Karpas-422 (cell line): ENCODE measurements around the gene DOCK2. TPM values are rescaled to one million over a fixed set of nuclear protein-coding genes. Genes with fewer than 3 reads are reported as not detected.
"Not testable (repeated sequence)": the region's sequence is repeated elsewhere in the genome, so short reads cannot be mapped to it uniquely, and the experiment has no call there.

Source experiments
- DNase-seq: peaks from one replicate; pipeline ENCODE4 v3.0.0-alpha.2; 2015
- H2AFZ ChIP-seq: fragments of 200-600 bp; sonication (generic); 2 replicates; pipeline ENCODE4 v1.6.1; 2014; ENCODE audit warnings: antibody characterized with exemption, low read length, mixed read lengths
- H3K27ac ChIP-seq: fragments of 200-600 bp; sonication (generic); 2 replicates; pipeline ENCODE4 v1.5.1; 2014; ENCODE audit warnings: mild to moderate bottlenecking, low read length, moderate library complexity
- H3K27me3 ChIP-seq: fragments of 200-600 bp; sonication (generic); 2 replicates; pipeline ENCODE4 v1.6.1; 2014; ENCODE audit warnings: low read length, mixed read lengths
- H3K36me3 ChIP-seq: fragments of 200-600 bp; sonication (generic); 2 replicates; pipeline ENCODE4 v1.6.1; 2014; ENCODE audit warnings: low read length, mixed read lengths; ENCODE audit not compliant: insufficient read depth
- H3K4me1 ChIP-seq: fragments of 200-600 bp; sonication (generic); 2 replicates; pipeline ENCODE4 v1.6.1; 2014; ENCODE audit warnings: mild to moderate bottlenecking, low read length, mixed read lengths
- H3K4me2 ChIP-seq: fragments of 200-600 bp; sonication (generic); 2 replicates; pipeline ENCODE4 v1.6.1; 2014; ENCODE audit warnings: low read length, low read depth, mild to moderate bottlenecking; ENCODE audit not compliant: poor library complexity, severe bottlenecking
- H3K4me3 ChIP-seq: fragments of 200-600 bp; sonication (generic); 2 replicates; pipeline ENCODE4 v1.5.1; 2014; ENCODE audit warnings: mild to moderate bottlenecking, antibody characterized with exemption, low read length, mixed read lengths
- H3K79me2 ChIP-seq: fragments of 200-600 bp; sonication (generic); 2 replicates; pipeline ENCODE4 v1.6.1; 2014; ENCODE audit warnings: mild to moderate bottlenecking, low read length, mixed read lengths
- H3K9ac ChIP-seq: fragments of 200-600 bp; sonication (generic); 2 replicates; pipeline ENCODE4 v1.6.0; 2014; ENCODE audit warnings: low read length
- H3K9me2 ChIP-seq: fragments of 200-600 bp; sonication (generic), shearing (Covaris generic); replicated peaks from 2 replicates; pipeline ENCODE4 v1.6.0; 2014; ENCODE audit warnings: mild to moderate bottlenecking, low read length, moderate library complexity; ENCODE audit not compliant: insufficient read depth
- H3K9me3 ChIP-seq: fragments of 300-700, 200-600 bp; sonication (generic); 2 replicates; pipeline ENCODE4 v1.6.1; 2014; ENCODE audit warnings: low read length, mixed read lengths
- H4K20me1 ChIP-seq: fragments of 200-600 bp; sonication (generic); 2 replicates; pipeline ENCODE4 v1.6.1; 2014; ENCODE audit warnings: mild to moderate bottlenecking, antibody characterized with exemption, low read length, low read depth; ENCODE audit not compliant: insufficient read depth
- total RNA-seq: library from RNA; depleted of rRNA; stranded (reverse); fragments of >200 nt; shearing (Covaris generic); gene quantifications from 2 replicates; pipeline ENCODE4 v1.2.3, GENCODE V29; 2014; ENCODE audit warnings: low replicate concordance

Gene DOCK2
- total RNA-seq, 1 experiment from 2014 or later = 255 TPM

- no peaks in the 10 kb centered on the region for H3K9me3 ChIP-seq
- H3K4me2 ChIP-seq = no peak overlapping the region
- H3K27me3 ChIP-seq = no peaks in the 10 kb centered on the region
- no peaks in the 10 kb centered on the region for H3K9me2 ChIP-seq
- no peak overlapping the region for H2AFZ ChIP-seq
- peaks cover 19% of the 10 kb centered on the region for H3K4me1 ChIP-seq
- DNase-seq = no peak
- H3K79me2 ChIP-seq = peaks cover 96% of the 10 kb centered on the region
- peaks cover 50% of the 10 kb centered on the region for H3K36me3 ChIP-seq
- H4K20me1 ChIP-seq = peaks cover 31% of the 10 kb centered on the region
- no peak overlapping the region for H3K4me3 ChIP-seq
- no peak overlapping the region for H3K27ac ChIP-seq
- no peak overlapping the region for H3K9ac ChIP-seq
Measured at GRCh38 chr5:169655353-169655752, 18.3 kb downstream of the DOCK2 start.

DNA sequence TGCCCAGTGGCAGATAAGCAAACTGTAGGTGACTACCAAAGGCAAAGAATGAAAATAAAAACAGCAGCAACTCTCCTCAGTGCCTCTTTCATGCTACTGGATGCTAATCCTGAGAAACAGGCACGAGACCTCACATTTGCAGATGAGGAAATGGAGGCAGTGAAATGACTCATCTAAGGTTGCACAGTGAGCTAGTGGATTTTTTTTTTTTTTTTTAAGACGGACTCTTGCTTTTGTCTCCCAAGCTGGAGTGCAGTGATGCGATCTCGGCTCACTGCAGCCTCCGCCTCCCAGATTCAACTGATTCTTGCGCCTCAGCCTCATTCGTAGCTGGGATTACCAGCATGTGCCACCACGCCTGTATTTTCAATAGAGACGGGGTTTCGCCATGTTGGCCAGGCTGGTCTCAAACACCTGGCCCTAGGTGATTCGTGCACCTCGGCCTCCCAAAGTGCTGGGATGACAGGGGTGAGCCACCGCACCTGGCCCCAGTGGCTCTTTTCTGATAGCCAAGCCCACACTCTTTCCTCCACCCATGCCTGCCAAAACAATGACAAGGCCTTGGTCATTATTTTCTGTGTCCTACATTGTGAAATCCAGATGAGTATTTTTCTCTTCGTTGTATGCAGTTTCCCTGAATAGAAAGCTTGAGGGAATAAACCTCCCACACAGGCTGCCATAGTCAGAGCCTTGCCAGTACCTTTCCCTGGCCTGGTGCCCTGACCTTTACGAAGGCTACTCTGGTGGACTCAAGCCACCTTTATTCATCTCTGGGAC lies 19.2 kb downstream of the DOCK2 start:
- Histone ChIP-seq H3K4me1 (peaks cover 9% of the 10 kb centered on the region), H3K27ac (no peak overlapping the region), H3K9me3 (no peaks in the 10 kb centered on the region), H3K4me3 (no peak overlapping the region), H3K9me2 (no peaks in the 10 kb centered on the region), H3K27me3 (no peaks in the 10 kb centered on the region), H3K36me3 (peaks cover 60% of the 10 kb centered on the region), H4K20me1 (peaks cover 21% of the 10 kb centered on the region), H3K79me2 (peaks cover 96% of the 10 kb centered on the region), H2AFZ (no peak overlapping the region), H3K9ac (no peak overlapping the region), H3K4me2 (no peak overlapping the region)
- no peak for DNase-seq

- H3K9me2 ChIP-seq = no peaks in the 10 kb centered on the region
- H2AFZ ChIP-seq = no peak overlapping the region
- no peak for DNase-seq
- no peaks in the 10 kb centered on the region for H3K27me3 ChIP-seq
- peaks cover 68% of the 10 kb centered on the region for H3K36me3 ChIP-seq
- no peak overlapping the region for H3K27ac ChIP-seq
- peaks cover 96% of the 10 kb centered on the region for H3K79me2 ChIP-seq
- H3K9ac ChIP-seq = no peak overlapping the region
- H4K20me1 ChIP-seq = peaks cover 19% of the 10 kb centered on the region
- no peak overlapping the region for H3K4me2 ChIP-seq
- H3K4me3 ChIP-seq = no peak overlapping the region
- H3K4me1 ChIP-seq = peaks cover 1% of the 10 kb centered on the region
- no peaks in the 10 kb centered on the region for H3K9me3 ChIP-seq
Measured at GRCh38 chr5:169657127-169657526, 20.1 kb downstream of the DOCK2 start.

DNA sequence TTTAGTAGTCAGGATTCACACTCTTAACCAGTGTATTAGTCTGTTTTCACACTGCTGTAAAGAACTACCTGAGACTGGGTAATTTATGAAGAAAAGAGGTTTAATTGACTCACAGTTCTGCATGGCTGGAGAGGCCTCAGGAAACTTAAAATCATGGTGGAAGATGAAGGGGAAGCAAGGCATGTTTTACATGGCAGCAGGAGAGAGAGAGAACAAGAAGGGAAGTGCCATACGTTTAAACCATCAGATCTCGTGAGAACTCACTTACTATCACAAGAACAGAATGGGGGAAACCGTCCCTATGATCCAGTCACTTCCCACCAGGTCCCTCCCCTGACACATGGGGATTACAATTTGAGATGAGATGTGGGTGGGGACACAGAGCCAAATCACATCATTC lies 25.4 kb downstream of the DOCK2 start:
- not testable (repeated sequence) for H2AFZ ChIP-seq, H3K27me3 ChIP-seq, H3K4me3 ChIP-seq, H3K4me1 ChIP-seq, H3K27ac ChIP-seq, H3K9ac ChIP-seq, H3K4me2 ChIP-seq, H3K9me2 ChIP-seq, H3K9me3 ChIP-seq, DNase-seq
- peaks cover 15% of the 10 kb centered on the region for H4K20me1 ChIP-seq
- H3K36me3 ChIP-seq = peaks cover 48% of the 10 kb centered on the region
- peaks cover 90% of the 10 kb centered on the region for H3K79me2 ChIP-seq

DNA sequence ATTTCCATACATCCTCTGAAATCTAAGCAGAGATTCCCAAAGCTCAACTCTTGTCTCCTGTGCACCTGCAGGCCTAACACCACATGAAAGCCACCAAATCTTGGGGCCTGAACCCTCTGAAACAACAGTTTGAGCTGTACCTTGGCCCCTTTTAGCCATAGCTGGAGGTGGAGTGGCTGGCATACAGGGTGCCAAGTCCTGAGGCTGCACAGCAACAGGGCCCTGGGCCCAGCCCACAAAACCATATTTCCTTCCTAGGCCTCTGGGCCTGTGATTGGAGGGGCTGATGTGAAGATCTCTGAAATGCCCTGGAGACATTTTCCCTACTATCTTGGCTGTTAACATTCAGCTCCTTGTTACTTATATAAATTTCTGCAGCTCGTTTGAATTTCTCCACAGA lies 26.5 kb downstream of the DOCK2 start:
- peaks cover 44% of the 10 kb centered on the region for H3K36me3 ChIP-seq
- H3K4me3 ChIP-seq = no peak overlapping the region
- H3K9me3 ChIP-seq = no peaks in the 10 kb centered on the region
- no peak overlapping the region for H3K4me2 ChIP-seq
- no peaks in the 10 kb centered on the region for H3K27me3 ChIP-seq
- peaks cover 94% of the 10 kb centered on the region for H3K79me2 ChIP-seq
- no peaks in the 10 kb centered on the region; the same call in 1 of the 2 replicates for H3K4me1 ChIP-seq
- H2AFZ ChIP-seq = no peak overlapping the region
- H3K27ac ChIP-seq = no peak overlapping the region
- no peak for DNase-seq
- H4K20me1 ChIP-seq = peaks cover 26% of the 10 kb centered on the region
- no peak overlapping the region for H3K9ac ChIP-seq
- H3K9me2 ChIP-seq = no peaks in the 10 kb centered on the region

DNA sequence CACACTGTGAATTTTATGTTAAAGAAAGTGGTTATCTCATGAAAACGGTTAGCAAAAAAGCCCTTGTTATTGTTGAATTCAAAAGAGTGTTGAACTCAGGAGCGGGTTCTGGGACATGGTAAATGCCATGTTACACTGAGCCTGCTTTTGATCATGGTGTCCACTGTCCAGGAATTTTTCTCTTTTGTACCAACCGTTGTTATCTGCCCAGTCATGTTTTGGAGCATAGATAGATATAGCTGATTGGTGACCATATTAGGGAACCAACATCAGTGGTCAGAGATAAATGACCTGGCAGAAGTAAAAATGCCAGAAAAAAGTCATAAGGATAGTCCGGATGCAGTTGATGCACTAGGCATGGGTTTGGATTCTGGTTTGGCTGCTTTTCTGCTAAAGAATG lies 29.3 kb downstream of the DOCK2 start:
- DNase-seq = no peak
- H3K36me3 ChIP-seq = peaks cover 33% of the 10 kb centered on the region
- H3K4me2 ChIP-seq = no peak overlapping the region
- H3K4me3 ChIP-seq = no peak overlapping the region
- peaks cover 20% of the 10 kb centered on the region for H3K4me1 ChIP-seq
- no peak overlapping the region for H3K9ac ChIP-seq
- H3K27ac ChIP-seq = no peak overlapping the region
- H3K9me2 ChIP-seq = no peaks in the 10 kb centered on the region
- no peaks in the 10 kb centered on the region for H3K9me3 ChIP-seq
- H4K20me1 ChIP-seq = peaks cover 39% of the 10 kb centered on the region
- H3K79me2 ChIP-seq = peaks cover 95% of the 10 kb centered on the region
- no peak overlapping the region for H2AFZ ChIP-seq
- H3K27me3 ChIP-seq = no peaks in the 10 kb centered on the region

GRCh38 chr5:169667896-169668674 lies 31.0 kb downstream of the DOCK2 start:
- H3K27ac ChIP-seq = no peak overlapping the region
- no peak overlapping the region for H3K9ac ChIP-seq
- peaks cover 27% of the 10 kb centered on the region; the same call in 1 of the 2 replicates for H3K36me3 ChIP-seq
- no peaks in the 10 kb centered on the region for H3K9me3 ChIP-seq
- peaks cover 20% of the 10 kb centered on the region for H3K4me1 ChIP-seq
- no peaks in the 10 kb centered on the region for H3K9me2 ChIP-seq
- peaks cover 88% of the 10 kb centered on the region for H3K79me2 ChIP-seq
- no peaks in the 10 kb centered on the region for H3K27me3 ChIP-seq
- no peak overlapping the region for H3K4me2 ChIP-seq
- no peak for DNase-seq
- H2AFZ ChIP-seq = no peak overlapping the region
- peaks cover 40% of the 10 kb centered on the region for H4K20me1 ChIP-seq
- no peak overlapping the region for H3K4me3 ChIP-seq

GRCh38 chr5:169668732-169669131 lies 31.7 kb downstream of the DOCK2 start:
- peaks cover 40% of the 10 kb centered on the region for H4K20me1 ChIP-seq
- no peak overlapping the region for H3K27ac ChIP-seq
- peaks cover 20% of the 10 kb centered on the region for H3K4me1 ChIP-seq
- peaks cover 26% of the 10 kb centered on the region; the same call in 1 of the 2 replicates for H3K36me3 ChIP-seq
- H3K27me3 ChIP-seq = no peaks in the 10 kb centered on the region
- peaks cover 81% of the 10 kb centered on the region for H3K79me2 ChIP-seq
- no peaks in the 10 kb centered on the region for H3K9me2 ChIP-seq
- no peak overlapping the region for H3K4me2 ChIP-seq
- H2AFZ ChIP-seq = no peak overlapping the region
- H3K9ac ChIP-seq = no peak overlapping the region
- H3K4me3 ChIP-seq = no peak overlapping the region
- no peaks in the 10 kb centered on the region for H3K9me3 ChIP-seq
- no peak for DNase-seq
